ENCODE results near the gene TSPAN32.
"Not testable (repeated sequence)": the region's sequence is repeated elsewhere in the genome, so short reads cannot be mapped to it uniquely, and the experiment has no call there.

The TSPAN32 gene

GRCh38 chr11:2316963-2317244 lies 15.1 kb downstream of the TSPAN32 start:
- DNase-seq = no peak

GRCh38 chr11:2317354-2318050 lies 15.7 kb downstream of the TSPAN32 start:
- no peak for DNase-seq

GRCh38 chr11:2318123-2318522 lies 16.3 kb downstream of the TSPAN32 start:
- DNase-seq = no peak

GRCh38 chr11:2318707-2319106 lies 16.9 kb downstream of the TSPAN32 start:
- no peak for DNase-seq

- no peak for DNase-seq
These were observed 18.1 kb downstream of the TSPAN32 start for GRCh38 chr11:2319791-2320472.

GRCh38 chr11:2320568-2321310 lies 18.9 kb downstream of the TSPAN32 start:
- DNase-seq = no peak

GRCh38 chr11:2321311-2321683 lies 19.5 kb downstream of the TSPAN32 start:
- DNase-seq = no peak

GRCh38 chr11:2325123-2325522 lies 23.3 kb downstream of the TSPAN32 start:
- DNase-seq = no peak

- DNase-seq = no peak
These were observed 23.9 kb downstream of the TSPAN32 start for GRCh38 chr11:2325719-2326118.

GRCh38 chr11:2327032-2327431 lies 25.2 kb downstream of the TSPAN32 start:
- no peak for DNase-seq

- no peak for DNase-seq
These were observed 26.2 kb downstream of the TSPAN32 start for GRCh38 chr11:2328021-2328420.

- DNase-seq = no peak
These were observed 27.0 kb downstream of the TSPAN32 start for GRCh38 chr11:2328656-2329354.

GRCh38 chr11:2329551-2329950 lies 27.7 kb downstream of the TSPAN32 start:
- no peak for DNase-seq

GRCh38 chr11:2330696-2331095 lies 28.9 kb downstream of the TSPAN32 start:
- DNase-seq = no peak

- no peak for DNase-seq
These were observed 29.6 kb downstream of the TSPAN32 start for GRCh38 chr11:2331404-2331803.

- DNase-seq = not testable (repeated sequence)
These were observed 30.8 kb downstream of the TSPAN32 start for GRCh38 chr11:2332569-2332968.

- DNase-seq = not testable (repeated sequence)
These were observed 31.8 kb downstream of the TSPAN32 start for GRCh38 chr11:2333486-2334205.

GRCh38 chr11:2335286-2335685 lies 33.5 kb downstream of the TSPAN32 start:
- DNase-seq = not testable (repeated sequence)

- DNase-seq = not testable (repeated sequence)
These were observed 36.9 kb downstream of the TSPAN32 start for GRCh38 chr11:2338760-2339159.

GRCh38 chr11:2342557-2342956 lies 40.7 kb downstream of the TSPAN32 start:
- no peak for DNase-seq

GRCh38 chr11:2342981-2343380 lies 41.2 kb downstream of the TSPAN32 start:
- no peak for DNase-seq

GRCh38 chr11:2343502-2343901 lies 41.7 kb downstream of the TSPAN32 start:
- DNase-seq = no peak

GRCh38 chr11:2345050-2345449 lies 43.2 kb downstream of the TSPAN32 start:
- no peak for DNase-seq
